HS-5 (cell line): ENCODE measurements around the gene EZH1.
"Not testable (repeated sequence)": the region's sequence is repeated elsewhere in the genome, so short reads cannot be mapped to it uniquely, and the experiment has no call there.

Experiments used
- DNase-seq: peaks from one replicate; pipeline ENCODE4 v3.0.0-alpha.2; 2012; ENCODE audit warnings: low read depth

The EZH1 gene

GRCh38 chr17:42772945-42773289, 28.1 kb upstream of the EZH1 start:
- no peak for DNase-seq

GRCh38 chr17:42769964-42770363, 25.1 kb upstream of the EZH1 start:
- DNase-seq, result not testable (repeated sequence)

- not testable (repeated sequence) for DNase-seq
Measured at GRCh38 chr17:42768006-42768405, 23.2 kb upstream of the EZH1 start.

- no peak for DNase-seq
Measured at GRCh38 chr17:42767512-42767911, 22.7 kb upstream of the EZH1 start.

- no peak for DNase-seq
Measured at GRCh38 chr17:42766124-42766523, 21.3 kb upstream of the EZH1 start.

GRCh38 chr17:42761638-42762037, 16.8 kb upstream of the EZH1 start:
- DNase-seq, result no peak

- DNase-seq, result no peak
Measured at GRCh38 chr17:42760652-42761581, 16.1 kb upstream of the EZH1 start, which contains the start of gene RAMP2. TSS of gene RAMP2 (plus strand) at chr17:42761227. CDS start at chr17:42761262, 35 bp downstream.

- DNase-seq, result no peak
Measured at GRCh38 chr17:42759982-42760651, 15.3 kb upstream of the EZH1 start.

GRCh38 chr17:42754782-42755181, 9.9 kb upstream of the EZH1 start:
- DNase-seq, result no peak

GRCh38 chr17:42751628-42752027, 6.8 kb upstream of the EZH1 start:
- DNase-seq, result no peak

GRCh38 chr17:42750739-42751344, 6.0 kb upstream of the EZH1 start:
- no peak for DNase-seq

GRCh38 chr17:42748908-42749798, 4.3 kb upstream of the EZH1 start:
- no peak for DNase-seq

GRCh38 chr17:42748202-42748907, 3.5 kb upstream of the EZH1 start:
- DNase-seq, result no peak

- DNase-seq, result peak; percentile 30
Measured at GRCh38 chr17:42744283-42744805, 496 bp downstream of the EZH1 start.

- DNase-seq, result no peak
Measured at GRCh38 chr17:42743595-42744282, 1.1 kb downstream of the EZH1 start.

- not testable (repeated sequence) for DNase-seq
Measured at GRCh38 chr17:42742916-42743315, 1.9 kb downstream of the EZH1 start.

- no peak for DNase-seq
Measured at GRCh38 chr17:42740699-42741098, 4.1 kb downstream of the EZH1 start.

GRCh38 chr17:42725143-42725542, 19.7 kb downstream of the EZH1 start:
- no peak for DNase-seq

GRCh38 chr17:42723636-42724035, 21.2 kb downstream of the EZH1 start:
- DNase-seq, result no peak

- DNase-seq, result peak; percentile 25
Measured at GRCh38 chr17:42720996-42721583, 23.8 kb downstream of the EZH1 start.
